ENCODE results near the gene CHRNA3. TPM values are rescaled to one million over a fixed set of nuclear protein-coding genes. Genes with fewer than 3 reads are reported as not detected.

Gene CHRNA3
- polyA plus RNA-seq (2011; rRNA removed) (not detected in 2 replicates), polyA minus RNA-seq (2011; rRNA and poly(A)+ RNA removed) (0.14 and 0.17 TPM in 2 replicates)

DNA sequence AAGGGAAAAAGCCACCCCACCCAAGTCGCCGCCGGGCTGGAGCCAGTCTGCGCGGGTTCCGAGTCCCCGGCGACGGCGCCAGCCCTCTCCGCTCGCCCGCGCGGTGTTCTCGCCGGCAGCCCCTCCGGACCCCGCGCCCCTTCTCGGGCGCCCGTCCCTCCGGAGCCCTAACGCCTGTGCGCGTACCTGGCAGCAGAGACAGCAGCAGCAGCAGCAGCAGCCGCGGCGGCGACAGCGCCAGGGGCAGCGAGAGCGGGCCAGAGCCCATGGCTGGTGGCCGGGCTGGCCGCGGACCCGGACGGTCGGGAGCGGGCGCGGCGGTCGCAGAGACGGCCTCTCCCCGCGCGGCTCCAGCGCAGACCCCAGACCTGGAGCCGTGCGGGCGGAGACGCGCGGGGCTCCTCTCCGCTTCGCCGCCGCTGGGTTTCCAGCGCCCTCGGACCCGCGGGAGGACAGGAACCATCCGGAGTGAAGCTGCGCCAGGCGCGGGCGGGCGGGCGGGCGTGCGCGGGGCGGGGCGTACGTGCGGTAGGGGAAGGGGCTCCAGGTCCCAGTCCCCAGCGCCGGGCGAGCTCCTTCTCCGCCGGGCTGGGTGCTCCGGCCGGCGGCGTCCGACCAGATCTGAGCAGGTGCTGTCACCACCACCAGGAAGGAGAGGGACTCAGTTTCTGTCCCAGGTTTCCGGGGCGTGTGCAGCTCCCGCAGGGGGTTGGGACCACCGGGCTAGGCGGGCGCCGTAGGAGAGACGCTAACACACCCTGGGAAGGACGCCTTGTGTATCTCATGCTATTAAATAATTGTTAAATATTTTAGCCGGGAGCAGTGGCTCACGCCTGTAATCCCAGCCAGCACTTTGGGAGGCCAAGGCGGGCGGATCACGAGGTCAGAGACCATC, at the start of gene CHRNA3:
Gene CHRNA3, minus strand, starts transcription at position 470 of the 895 bp plus-strand sequence. Its CDS starts 202 bp downstream, at position 268.
- Histone ChIP-seq H3K27me3 (ENCODE audit: control insufficient read depth, insufficient read depth, low read length) (peaks cover 45% of the 10 kb centered on the region), H3K9me3 (ENCODE audit: control insufficient read depth, insufficient read depth, low read length) (no peaks in the 10 kb centered on the region), H3K27ac (ENCODE audit: low read depth, low read length) (no peak within 1 kb of the TSS), H3K4me3 (ENCODE audit: low read depth, low read length) (no peak within 1 kb of the TSS)
- DNase-seq (ENCODE audit: low read depth, low spot score): no peak
- POLR2A ChIA-PET: no interaction called here
- CTCF ChIA-PET: interaction anchor here (1.6 kb wide), 1 partner anchor 88 kb away, joined by 4 read pairs; no protein-coding TSS in a partner anchor
- TF ChIP-seq, protein P1, sequence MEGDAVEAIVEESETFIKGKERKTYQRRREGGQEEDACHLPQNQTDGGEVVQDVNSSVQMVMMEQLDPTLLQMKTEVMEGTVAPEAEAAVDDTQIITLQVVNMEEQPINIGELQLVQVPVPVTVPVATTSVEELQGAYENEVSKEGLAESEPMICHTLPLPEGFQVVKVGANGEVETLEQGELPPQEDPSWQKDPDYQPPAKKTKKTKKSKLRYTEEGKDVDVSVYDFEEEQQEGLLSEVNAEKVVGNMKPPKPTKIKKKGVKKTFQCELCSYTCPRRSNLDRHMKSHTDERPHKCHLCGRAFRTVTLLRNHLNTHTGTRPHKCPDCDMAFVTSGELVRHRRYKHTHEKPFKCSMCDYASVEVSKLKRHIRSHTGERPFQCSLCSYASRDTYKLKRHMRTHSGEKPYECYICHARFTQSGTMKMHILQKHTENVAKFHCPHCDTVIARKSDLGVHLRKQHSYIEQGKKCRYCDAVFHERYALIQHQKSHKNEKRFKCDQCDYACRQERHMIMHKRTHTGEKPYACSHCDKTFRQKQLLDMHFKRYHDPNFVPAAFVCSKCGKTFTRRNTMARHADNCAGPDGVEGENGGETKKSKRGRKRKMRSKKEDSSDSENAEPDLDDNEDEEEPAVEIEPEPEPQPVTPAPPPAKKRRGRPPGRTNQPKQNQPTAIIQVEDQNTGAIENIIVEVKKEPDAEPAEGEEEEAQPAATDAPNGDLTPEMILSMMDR (IDR thresholded peaks at IDR 0.05; ENCODE audit: low read depth, low read length): no peak

- H3K4me3 ChIP-seq (ENCODE audit: low read depth, low read length): no peak overlapping the region
- no peaks in the 10 kb centered on the region for H3K9me3 ChIP-seq (ENCODE audit: control insufficient read depth, insufficient read depth, low read length)
- DNase-seq (ENCODE audit: low read depth, low spot score): no peak
- H3K27me3 ChIP-seq (ENCODE audit: control insufficient read depth, insufficient read depth, low read length): peaks cover 15% of the 10 kb centered on the region
- ChIA-PET POLR2A (no interaction called here), CTCF (no interaction called here)
- TF ChIP-seq, protein P1 (IDR thresholded peaks at IDR 0.05; ENCODE audit: low read depth, low read length): no peak
- no peak overlapping the region for H3K27ac ChIP-seq (ENCODE audit: low read depth, low read length)
Measured at GRCh38 chr15:78668987-78669386, 48.2 kb upstream of the CHRNA3 start.

- Histone ChIP-seq H3K4me3 (ENCODE audit: low read depth, low read length) (no peak overlapping the region), H3K27ac (ENCODE audit: low read depth, low read length) (no peak overlapping the region), H3K9me3 (ENCODE audit: control insufficient read depth, insufficient read depth, low read length) (no peaks in the 10 kb centered on the region), H3K27me3 (ENCODE audit: control insufficient read depth, insufficient read depth, low read length) (peaks cover 15% of the 10 kb centered on the region)
- ChIA-PET CTCF (interaction anchor here (1.0 kb wide), 1 partner anchor 29 kb away, joined by 3 read pairs; no protein-coding TSS in a partner anchor), POLR2A (no interaction called here)
- no peak for DNase-seq (ENCODE audit: low read depth, low spot score)
- TF ChIP-seq, protein P1 (IDR thresholded peaks at IDR 0.05; ENCODE audit: low read depth, low read length): no peak
Measured at GRCh38 chr15:78667578-78668236, 46.9 kb upstream of the CHRNA3 start.

DNA sequence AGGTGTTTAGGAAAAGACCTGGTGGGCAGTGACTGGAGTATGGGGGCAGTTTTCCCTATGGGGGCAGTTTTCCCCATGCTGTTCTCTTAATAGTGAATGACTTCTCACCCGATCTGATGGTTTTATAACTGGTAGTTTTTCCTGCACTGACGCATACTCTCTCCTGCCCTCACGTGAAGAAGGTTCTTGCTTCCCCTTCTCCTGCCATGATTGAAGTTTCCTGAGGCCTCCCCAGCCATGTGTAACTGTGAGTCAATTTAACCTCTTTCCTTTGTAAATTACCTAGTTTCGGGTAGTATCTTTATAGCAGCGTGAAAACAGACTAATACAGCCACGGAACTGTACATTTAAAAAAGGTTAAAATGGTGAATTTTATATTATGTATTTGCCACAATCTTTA, 45.2 kb upstream of the CHRNA3 start:
- DNase-seq (ENCODE audit: low read depth, low spot score): no peak
- POLR2A ChIA-PET: no interaction called here
- Histone ChIP-seq H3K27ac (ENCODE audit: low read depth, low read length) (no peak overlapping the region), H3K4me3 (ENCODE audit: low read depth, low read length) (no peak overlapping the region), H3K27me3 (ENCODE audit: control insufficient read depth, insufficient read depth, low read length) (peaks cover 18% of the 10 kb centered on the region), H3K9me3 (ENCODE audit: control insufficient read depth, insufficient read depth, low read length) (no peaks in the 10 kb centered on the region; the same call in 1 of the 2 replicates)
- TF ChIP-seq, protein P1 (IDR thresholded peaks at IDR 0.05; ENCODE audit: low read depth, low read length): no peak
- CTCF ChIA-PET: no interaction called here

All from AG04450 (cell line).